Endothelial cell of umbilical vein (primary cell): ENCODE data around the gene GGA3. TPM values are rescaled to one million over a fixed set of nuclear protein-coding genes. Genes with fewer than 3 reads are reported as not detected.

Experiments
- BruUV-seq: library from RNA; stranded (reverse); fragments of 400-500 nt; replicated peaks from 2 replicates; lab custom pipeline; 2021; lab: Mats Ljungman, UMichigan
- CTCF ChIA-PET: fragments of 300-600, 350-600 bp; sonication (Branson Sonifier 250); formaldehyde crosslinking; loops from one replicate; lab custom pipeline; 2021; ENCODE audit warnings: antibody characterized with exemption, inconsistent platforms; lab: Charles Lee
- POLR2A ChIA-PET: fragments of 300-600, 350-600 bp; sonication (Branson Sonifier 250); formaldehyde crosslinking; loops from one replicate; lab custom pipeline; 2021; ENCODE audit warnings: antibody characterized with exemption, inconsistent platforms; lab: Charles Lee
- DNase-seq: peaks from one replicate; pipeline ENCODE4 v3.0.0-alpha.2; 2011; ENCODE audit warnings: low read depth, low spot score
- FAIRE-seq: peaks from 2 replicates; lab custom pipeline; 2011; peaks lifted over from hg19 to GRCh38; lab: Jason Lieb, UNC
- H2AFZ ChIP-seq: 2 replicates; pipeline ENCODE4 v1.6.0; 2012; ENCODE audit warnings: low read depth, low read length, control low read depth, inconsistent platforms
- H3K27ac ChIP-seq: 2 replicates; pipeline ENCODE4 v1.5.1; 2011; ENCODE audit warnings: low read depth, mild to moderate bottlenecking, control low read depth, low read length, moderate library complexity; ENCODE audit not compliant: insufficient read depth
- H3K27me3 ChIP-seq, 2 experiments: 2 replicates each; pipeline versions ENCODE4 v1.6.0 to v1.6.1; 2011; ENCODE audit warnings: low read length in 2 of 2, mixed read lengths in 1 of 2; ENCODE audit not compliant: control insufficient read depth in 2 of 2, insufficient read depth in 2 of 2
- H3K36me3 ChIP-seq, 2 experiments: 2 replicates in 1 of 2; 3 replicates in 1 of 2; pipeline ENCODE4 v1.5.1; 2011; ENCODE audit warnings: low read length in 2 of 2, mild to moderate bottlenecking in 1 of 2, moderate library complexity in 1 of 2; ENCODE audit not compliant: control insufficient read depth in 2 of 2, insufficient read depth in 2 of 2; ENCODE audit errors: extremely low read depth in 1 of 2
- H3K4me1 ChIP-seq: 3 replicates; pipeline ENCODE4 v1.5.1; 2011; ENCODE audit warnings: mild to moderate bottlenecking, low read length; ENCODE audit not compliant: control insufficient read depth, insufficient read depth; ENCODE audit errors: extremely low read depth
- H3K4me2 ChIP-seq: 2 replicates; pipeline ENCODE4 v1.6.1; 2011; ENCODE audit warnings: low read length, control low read depth, mixed read lengths; ENCODE audit not compliant: insufficient read depth
- H3K4me3 ChIP-seq, 3 experiments: fragments of 200-600 bp in 1 of 3; sonication (generic), shearing (Covaris generic) in 1 of 3; replicated peaks in 1 of 3; 2 replicates each; pipeline ENCODE4 v1.5.1; 2011 to 2016; ENCODE audit warnings: control low read depth in 3 of 3, low read length in 3 of 3, mild to moderate bottlenecking in 2 of 3, inconsistent platforms in 1 of 3, low read depth in 1 of 3, moderate library complexity in 1 of 3; ENCODE audit not compliant: insufficient read depth in 1 of 3
- H3K79me2 ChIP-seq: 2 replicates; pipeline ENCODE4 v1.6.0; 2012; ENCODE audit warnings: low read length, inconsistent platforms; ENCODE audit not compliant: control insufficient read depth, insufficient read depth
- H3K9ac ChIP-seq: replicated peaks from 2 replicates; pipeline ENCODE3; 2011; ENCODE audit warnings: low read length, control low read depth; ENCODE audit not compliant: insufficient read depth; ENCODE audit errors: extremely low read depth
- H3K9me1 ChIP-seq: replicated peaks from 3 replicates; pipeline ENCODE4 v1.6.0; 2011; ENCODE audit warnings: mild to moderate bottlenecking, low read length; ENCODE audit not compliant: control insufficient read depth, insufficient read depth; ENCODE audit errors: extremely low read depth
- H3K9me3 ChIP-seq: replicated peaks from 2 replicates; pipeline ENCODE4 v1.5.1; 2012; ENCODE audit warnings: low read length, inconsistent platforms; ENCODE audit not compliant: control insufficient read depth, insufficient read depth
- H4K20me1 ChIP-seq: replicated peaks from 2 replicates; pipeline ENCODE3; 2011; ENCODE audit warnings: mild to moderate bottlenecking, low read length; ENCODE audit not compliant: control insufficient read depth, insufficient read depth; ENCODE audit errors: extremely low read depth
- EZH2 ChIP-seq: IDR thresholded peaks from 2 replicates; pipeline ENCODE4 v1.6.1; 2012; ENCODE audit warnings: borderline replicate concordance, low read depth, mild to moderate bottlenecking, moderate library complexity, low read length, inconsistent platforms; ENCODE audit not compliant: severe bottlenecking
- FOS ChIP-seq: IDR thresholded peaks from 2 replicates; pipeline ENCODE4 v1.6.1; 2011; ENCODE audit warnings: mild to moderate bottlenecking, low read length, moderate library complexity, borderline replicate concordance; ENCODE audit not compliant: insufficient read depth
- GATA2 ChIP-seq: IDR thresholded peaks from 2 replicates; pipeline ENCODE4 v1.7.0; 2011; ENCODE audit warnings: low read depth, mild to moderate bottlenecking, moderate library complexity, mixed read lengths, low read length; ENCODE audit not compliant: insufficient read length, insufficient read depth
- JUN ChIP-seq: IDR thresholded peaks from 2 replicates; pipeline ENCODE4 v1.6.1; 2011; ENCODE audit warnings: borderline replicate concordance, low read depth; ENCODE audit not compliant: insufficient read length, insufficient read depth
- POLR2A ChIP-seq: IDR thresholded peaks from 2 replicates; pipeline ENCODE4 v1.6.1; 2012; ENCODE audit warnings: low read depth, mild to moderate bottlenecking, control low read depth, low read length
- POLR2AphosphoS5 ChIP-seq: IDR thresholded peaks from 2 replicates; pipeline ENCODE4 v1.6.1; 2012; ENCODE audit warnings: low read depth, mild to moderate bottlenecking, control low read depth, low read length, moderate library complexity; ENCODE audit not compliant: insufficient read depth
- dilution Hi-C: fragments of 300-500 bp; cut with MboI; formaldehyde crosslinking; loops from one replicate; pipeline ENCODE4 v1.15.0; 2019; ENCODE audit warnings: low sequenced_read_pairs; ENCODE audit not compliant: extremely low pct_ligation_motif_present
- intact Hi-C: fragments of 100-400 bp; cut with micrococcal nuclease; formaldehyde crosslinking; loops from one replicate; pipeline ENCODE4 v1.10.0; 2022
- polyA plus RNA-seq, 4 experiments: library from polyadenylated mRNA; depleted of rRNA in 3 of 4; stranded (reverse) in 3 of 4; unstranded in 1 of 4; fragments of >200 nt; gene quantifications; 2 replicates each; pipeline versions ENCODE4 v1.2.1 to v1.2.3, GENCODE V29; 2011 to 2012; ENCODE audit warnings: missing spikeins in 1 of 4
- total RNA-seq: library from RNA; stranded (reverse); gene quantifications from 2 replicates; pipeline ENCODE4 v1.2.3, GENCODE V29; 2021
- TF ChIP-seq, protein P1 (sequence below): IDR thresholded peaks from 2 replicates; pipeline ENCODE4 v1.6.1; 2011; ENCODE audit not compliant: insufficient read depth, insufficient read length
- TF ChIP-seq, protein P2 (sequence below), 2 donors: IDR thresholded peaks; 1 replicate in 1 of 2; 2 replicates in 1 of 2; pipeline ENCODE4 v1.5.1; 2011; ENCODE audit warnings: low read length in 2 of 2, mild to moderate bottlenecking in 2 of 2, moderate library complexity in 2 of 2, control low read depth in 1 of 2, inconsistent platforms in 1 of 2, low read depth in 1 of 2; ENCODE audit not compliant: insufficient read depth in 1 of 2; ENCODE audit errors: extremely low read depth in 1 of 2

Gene GGA3
- total and polyA plus RNA-seq, 2 donors (not counting 3 experiments of a cell fraction or from before 2014, with no cell fraction given), result 41.2 to 62.9 TPM

- BruUV-seq, result no TSS peak
- H3K9me1 ChIP-seq, result no peaks in the 10 kb centered on the region
- H3K27ac ChIP-seq, result no peak overlapping the region
- no peaks in the 10 kb centered on the region for H3K9me3 ChIP-seq
- ChIA-PET POLR2A (no interaction called here), CTCF (interaction anchor here (1.5 to 2.3 kb wide), 3 partner anchors 10 to 20 kb away, joined by 3 to 16 read pairs (median 7); no protein-coding TSS in a partner anchor)
- no peak overlapping the region for H2AFZ ChIP-seq
- FAIRE-seq (no peak), DNase-seq (no peak)
- no peak overlapping the region for H3K9ac ChIP-seq
- no peak overlapping the region for H3K4me3 ChIP-seq
- no peaks in the 10 kb centered on the region for H4K20me1 ChIP-seq
- TF ChIP-seq EZH2, result no peak
- no peak for TF ChIP-seq POLR2A
- TF ChIP-seq, protein P1, sequence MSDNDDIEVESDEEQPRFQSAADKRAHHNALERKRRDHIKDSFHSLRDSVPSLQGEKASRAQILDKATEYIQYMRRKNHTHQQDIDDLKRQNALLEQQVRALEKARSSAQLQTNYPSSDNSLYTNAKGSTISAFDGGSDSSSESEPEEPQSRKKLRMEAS, result no peak
- TF ChIP-seq GATA2, result no peak
- TF ChIP-seq, protein P2, sequence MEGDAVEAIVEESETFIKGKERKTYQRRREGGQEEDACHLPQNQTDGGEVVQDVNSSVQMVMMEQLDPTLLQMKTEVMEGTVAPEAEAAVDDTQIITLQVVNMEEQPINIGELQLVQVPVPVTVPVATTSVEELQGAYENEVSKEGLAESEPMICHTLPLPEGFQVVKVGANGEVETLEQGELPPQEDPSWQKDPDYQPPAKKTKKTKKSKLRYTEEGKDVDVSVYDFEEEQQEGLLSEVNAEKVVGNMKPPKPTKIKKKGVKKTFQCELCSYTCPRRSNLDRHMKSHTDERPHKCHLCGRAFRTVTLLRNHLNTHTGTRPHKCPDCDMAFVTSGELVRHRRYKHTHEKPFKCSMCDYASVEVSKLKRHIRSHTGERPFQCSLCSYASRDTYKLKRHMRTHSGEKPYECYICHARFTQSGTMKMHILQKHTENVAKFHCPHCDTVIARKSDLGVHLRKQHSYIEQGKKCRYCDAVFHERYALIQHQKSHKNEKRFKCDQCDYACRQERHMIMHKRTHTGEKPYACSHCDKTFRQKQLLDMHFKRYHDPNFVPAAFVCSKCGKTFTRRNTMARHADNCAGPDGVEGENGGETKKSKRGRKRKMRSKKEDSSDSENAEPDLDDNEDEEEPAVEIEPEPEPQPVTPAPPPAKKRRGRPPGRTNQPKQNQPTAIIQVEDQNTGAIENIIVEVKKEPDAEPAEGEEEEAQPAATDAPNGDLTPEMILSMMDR (IDR thresholded peaks at IDR 0.05; ENCODE audit: extremely low read depth in 1 of 2, insufficient read depth in 1 of 2, low read depth in 1 of 2, low read length in 2 of 2), result no peak
- no peak for TF ChIP-seq FOS
- TF ChIP-seq POLR2AphosphoS5, result no peak
- no peak for TF ChIP-seq JUN
- H3K36me3 ChIP-seq, result no peaks in the 10 kb centered on the region
- intact Hi-C loops (no loop called here), dilution Hi-C loops (no loop called here)
- H3K4me1 ChIP-seq, result no peaks in the 10 kb centered on the region
- no peaks in the 10 kb centered on the region for H3K27me3 ChIP-seq
- no peak overlapping the region for H3K4me2 ChIP-seq
- no peaks in the 10 kb centered on the region for H3K79me2 ChIP-seq
Observed at GRCh38 chr17:75191584-75191983, 69.8 kb downstream of the GGA3 start.
